ENCODE measurements around the gene ZNF22. TPM values are rescaled to one million over a fixed set of nuclear protein-coding genes. Genes with fewer than 3 reads are reported as not detected.
A peak's percentile ranks its signal among the peaks of the same experiment; 100 is the strongest.

Gene ZNF22
- total and polyA plus RNA-seq, 5 donors from 2014 or later: 10.7 to 30.0 (median 21.8) TPM

- peak overlapping the region in 1 of 3 donors; percentile 38 for H3K27ac Mint-ChIP-seq
- H3K4me3 ChIP-seq (ENCODE audit: low read depth, low read length): no peak overlapping the region
- no peaks in the 10 kb centered on the region for H3K36me3 ChIP-seq (ENCODE audit: control insufficient read depth, insufficient read depth, low read length)
- peaks cover 10% of the 10 kb centered on the region for H3K4me1 ChIP-seq (ENCODE audit: control insufficient read depth, insufficient read depth, low read length, poor library complexity, severe bottlenecking)
- peaks cover 3% of the 10 kb centered on the region for H3K27me3 Mint-ChIP-seq
- no peak overlapping the region for H3K4me3 Mint-ChIP-seq
- no peaks in the 10 kb centered on the region for H3K27me3 ChIP-seq (ENCODE audit: control insufficient read depth, insufficient read depth, low read length)
- H3K9me3 Mint-ChIP-seq: no peaks in the 10 kb centered on the region
- DNase-seq (no peak), ATAC-seq (ENCODE audit: low read depth in 2 of 2) (no peak)
- no peaks in the 10 kb centered on the region for H3K9me3 ChIP-seq (ENCODE audit: control insufficient read depth in 2 of 2, low read length in 2 of 2)
- no peak overlapping the region for H3K27ac ChIP-seq (ENCODE audit: insufficient read depth, low read length, poor library complexity, severe bottlenecking)
- H3K36me3 Mint-ChIP-seq: no peaks in the 10 kb centered on the region
- peaks cover 5 to 29% (median 9%) of the 10 kb centered on the region in 4 donors for H3K4me1 Mint-ChIP-seq
These were observed 28.6 kb upstream of the ZNF22 start for GRCh38 chr10:44971935-44972757.

- no peaks in the 10 kb centered on the region for H3K36me3 Mint-ChIP-seq
- no peaks in the 10 kb centered on the region for H3K36me3 ChIP-seq (ENCODE audit: control insufficient read depth, insufficient read depth, low read length)
- H3K4me3 ChIP-seq (ENCODE audit: low read depth, low read length): no peak overlapping the region
- H3K27ac Mint-ChIP-seq: no peak overlapping the region
- no peaks in the 10 kb centered on the region for H3K9me3 ChIP-seq (ENCODE audit: control insufficient read depth in 2 of 2, low read length in 2 of 2)
- DNase-seq (no peak), ATAC-seq (ENCODE audit: low read depth in 2 of 2) (no peak)
- no peaks in the 10 kb centered on the region for H3K9me3 Mint-ChIP-seq
- no peak overlapping the region for H3K4me3 Mint-ChIP-seq
- no peak overlapping the region for H3K27ac ChIP-seq (ENCODE audit: insufficient read depth, low read length, poor library complexity, severe bottlenecking)
- H3K27me3 Mint-ChIP-seq: peaks cover 5% of the 10 kb centered on the region
- peaks cover 5 to 26% (median 9%) of the 10 kb centered on the region in 4 donors for H3K4me1 Mint-ChIP-seq
- peaks cover 10% of the 10 kb centered on the region for H3K4me1 ChIP-seq (ENCODE audit: control insufficient read depth, insufficient read depth, low read length, poor library complexity, severe bottlenecking)
- H3K27me3 ChIP-seq (ENCODE audit: control insufficient read depth, insufficient read depth, low read length): no peaks in the 10 kb centered on the region
These were observed 27.8 kb upstream of the ZNF22 start for GRCh38 chr10:44972874-44973306.

- H3K9me3 ChIP-seq (ENCODE audit: control insufficient read depth in 2 of 2, low read length in 2 of 2): no peaks in the 10 kb centered on the region
- no peaks in the 10 kb centered on the region for H3K36me3 ChIP-seq (ENCODE audit: control insufficient read depth, insufficient read depth, low read length)
- DNase-seq (no peak), ATAC-seq (ENCODE audit: low read depth in 2 of 2) (no peak)
- no peak overlapping the region for H3K27ac ChIP-seq (ENCODE audit: insufficient read depth, low read length, poor library complexity, severe bottlenecking)
- H3K4me1 ChIP-seq (ENCODE audit: control insufficient read depth, insufficient read depth, low read length, poor library complexity, severe bottlenecking): peaks cover 10% of the 10 kb centered on the region
- no peak overlapping the region for H3K4me3 ChIP-seq (ENCODE audit: low read depth, low read length)
- Mint-ChIP-seq H3K4me1 (peaks cover 5 to 23% (median 6%) of the 10 kb centered on the region in 4 donors), H3K27me3 (peaks cover 5% of the 10 kb centered on the region), H3K9me3 (no peaks in the 10 kb centered on the region), H3K27ac (no peak overlapping the region), H3K4me3 (no peak overlapping the region), H3K36me3 (no peaks in the 10 kb centered on the region)
- H3K27me3 ChIP-seq (ENCODE audit: control insufficient read depth, insufficient read depth, low read length): no peaks in the 10 kb centered on the region
These were observed 27.2 kb upstream of the ZNF22 start for GRCh38 chr10:44973323-44974081.

- Histone ChIP-seq H3K4me3 (ENCODE audit: low read depth, low read length) (no peak overlapping the region), H3K27me3 (ENCODE audit: control insufficient read depth, insufficient read depth, low read length) (no peaks in the 10 kb centered on the region), H3K4me1 (ENCODE audit: control insufficient read depth, insufficient read depth, low read length, poor library complexity, severe bottlenecking) (peaks cover 10% of the 10 kb centered on the region), H3K36me3 (ENCODE audit: control insufficient read depth, insufficient read depth, low read length) (no peaks in the 10 kb centered on the region), H3K27ac (ENCODE audit: insufficient read depth, low read length, poor library complexity, severe bottlenecking) (no peak overlapping the region), H3K9me3 (ENCODE audit: control insufficient read depth in 2 of 2, low read length in 2 of 2) (no peaks in the 10 kb centered on the region)
- no peak overlapping the region for H3K27ac Mint-ChIP-seq
- ATAC-seq (ENCODE audit: low read depth in 2 of 2) (no peak), DNase-seq (no peak)
- H3K4me1 Mint-ChIP-seq: peaks cover 0 to 17% (median under 1%) of the 10 kb centered on the region in 4 donors
- peak overlapping the region in 3 of 4 donors; percentile 70 to 88 (median 78) for H3K4me3 Mint-ChIP-seq
- H3K27me3 Mint-ChIP-seq: peaks cover 5% of the 10 kb centered on the region
- no peaks in the 10 kb centered on the region for H3K36me3 Mint-ChIP-seq
- no peaks in the 10 kb centered on the region for H3K9me3 Mint-ChIP-seq
These were observed 26.6 kb upstream of the ZNF22 start for GRCh38 chr10:44974082-44974627.

- Mint-ChIP-seq H3K4me1 (peaks cover 0 to 17% (median 0%) of the 10 kb centered on the region in 4 donors), H3K4me3 (peak overlapping the region; percentile 69 to 88 (median 74)), H3K36me3 (no peaks in the 10 kb centered on the region), H3K9me3 (no peaks in the 10 kb centered on the region), H3K27me3 (peaks cover 5% of the 10 kb centered on the region), H3K27ac (peak overlapping the region in 1 of 3 donors; percentile 84)
- Histone ChIP-seq H3K27ac (ENCODE audit: insufficient read depth, low read length, poor library complexity, severe bottlenecking) (no peak overlapping the region), H3K9me3 (ENCODE audit: control insufficient read depth in 2 of 2, low read length in 2 of 2) (no peaks in the 10 kb centered on the region), H3K4me1 (ENCODE audit: control insufficient read depth, insufficient read depth, low read length, poor library complexity, severe bottlenecking) (peaks cover 10% of the 10 kb centered on the region), H3K36me3 (ENCODE audit: control insufficient read depth, insufficient read depth, low read length) (no peaks in the 10 kb centered on the region), H3K27me3 (ENCODE audit: control insufficient read depth, insufficient read depth, low read length) (no peaks in the 10 kb centered on the region), H3K4me3 (ENCODE audit: low read depth, low read length) (peak overlapping the region; percentile 77)
- peak; percentile 37 to 64 (median 56) for DNase-seq
- peak; percentile 84 to 85 for ATAC-seq (ENCODE audit: low read depth in 2 of 2)
These were observed 25.9 kb upstream of the ZNF22 start for GRCh38 chr10:44974628-44975430.

GRCh38 chr10:44975431-44976331 lies 25.0 kb upstream of the ZNF22 start:
- H3K4me3 ChIP-seq (ENCODE audit: low read depth, low read length): no peak overlapping the region
- H3K9me3 ChIP-seq (ENCODE audit: control insufficient read depth in 2 of 2, low read length in 2 of 2): no peaks in the 10 kb centered on the region
- Mint-ChIP-seq H3K36me3 (no peaks in the 10 kb centered on the region), H3K27ac (peak overlapping the region in 2 of 3 donors; percentile 55 to 56), H3K9me3 (no peaks in the 10 kb centered on the region), H3K4me1 (peaks cover 0 to 17% (median 0%) of the 10 kb centered on the region in 4 donors), H3K4me3 (peak overlapping the region in 2 of 4 donors; percentile 9 to 50), H3K27me3 (peaks cover 5% of the 10 kb centered on the region)
- no peak for DNase-seq
- no peak overlapping the region for H3K27ac ChIP-seq (ENCODE audit: insufficient read depth, low read length, poor library complexity, severe bottlenecking)
- H3K4me1 ChIP-seq (ENCODE audit: control insufficient read depth, insufficient read depth, low read length, poor library complexity, severe bottlenecking): peaks cover 10% of the 10 kb centered on the region
- no peaks in the 10 kb centered on the region for H3K27me3 ChIP-seq (ENCODE audit: control insufficient read depth, insufficient read depth, low read length)
- H3K36me3 ChIP-seq (ENCODE audit: control insufficient read depth, insufficient read depth, low read length): no peaks in the 10 kb centered on the region
- ATAC-seq (ENCODE audit: low read depth in 2 of 2): no peak
